ENCODE data around the gene PRKAG1. TPM values are rescaled to one million over a fixed set of nuclear protein-coding genes. Genes with fewer than 3 reads are reported as not detected.

PRKAG1 gene
- total RNA-seq, 6 experiments from 2014 or later, result 24.8 to 36.2 (median 30.1) TPM

DNA sequence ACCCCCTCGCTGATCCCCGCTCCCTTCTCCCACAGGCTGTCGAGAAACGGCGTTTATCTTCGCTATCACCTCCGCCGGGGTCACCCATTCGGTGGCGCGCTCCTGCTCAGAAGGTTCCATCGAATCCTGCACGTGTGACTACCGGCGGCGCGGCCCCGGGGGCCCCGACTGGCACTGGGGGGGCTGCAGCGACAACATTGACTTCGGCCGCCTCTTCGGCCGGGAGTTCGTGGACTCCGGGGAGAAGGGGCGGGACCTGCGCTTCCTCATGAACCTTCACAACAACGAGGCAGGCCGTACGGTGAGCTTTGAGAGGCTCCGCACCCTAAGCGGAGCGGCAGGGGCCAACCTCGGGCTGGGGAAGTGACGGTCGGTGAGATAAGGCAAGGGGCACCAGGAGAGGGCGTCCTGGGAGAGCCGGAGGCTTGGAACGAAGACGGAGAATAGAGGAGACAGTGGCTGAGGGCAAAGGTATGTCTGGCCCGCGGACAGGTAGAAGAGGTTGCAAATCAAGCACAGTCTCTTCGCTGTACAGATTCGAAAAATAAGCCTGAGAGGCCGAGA, 38.1 kb downstream of the PRKAG1 start:
- peaks cover 4 to 34% (median 16%) of the 10 kb centered on the region in 4 donors for H3K4me1 ChIP-seq
- H3K9me3 ChIP-seq, result no peaks in the 10 kb centered on the region
- H3K27me3 ChIP-seq, result peaks cover 8 to 51% of the 10 kb centered on the region in 2 donors
- no peak for TF ChIP-seq POLR2A (IDR thresholded peaks at IDR 0.05)
- TF ChIP-seq, protein P1, sequence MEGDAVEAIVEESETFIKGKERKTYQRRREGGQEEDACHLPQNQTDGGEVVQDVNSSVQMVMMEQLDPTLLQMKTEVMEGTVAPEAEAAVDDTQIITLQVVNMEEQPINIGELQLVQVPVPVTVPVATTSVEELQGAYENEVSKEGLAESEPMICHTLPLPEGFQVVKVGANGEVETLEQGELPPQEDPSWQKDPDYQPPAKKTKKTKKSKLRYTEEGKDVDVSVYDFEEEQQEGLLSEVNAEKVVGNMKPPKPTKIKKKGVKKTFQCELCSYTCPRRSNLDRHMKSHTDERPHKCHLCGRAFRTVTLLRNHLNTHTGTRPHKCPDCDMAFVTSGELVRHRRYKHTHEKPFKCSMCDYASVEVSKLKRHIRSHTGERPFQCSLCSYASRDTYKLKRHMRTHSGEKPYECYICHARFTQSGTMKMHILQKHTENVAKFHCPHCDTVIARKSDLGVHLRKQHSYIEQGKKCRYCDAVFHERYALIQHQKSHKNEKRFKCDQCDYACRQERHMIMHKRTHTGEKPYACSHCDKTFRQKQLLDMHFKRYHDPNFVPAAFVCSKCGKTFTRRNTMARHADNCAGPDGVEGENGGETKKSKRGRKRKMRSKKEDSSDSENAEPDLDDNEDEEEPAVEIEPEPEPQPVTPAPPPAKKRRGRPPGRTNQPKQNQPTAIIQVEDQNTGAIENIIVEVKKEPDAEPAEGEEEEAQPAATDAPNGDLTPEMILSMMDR (IDR thresholded peaks at IDR 0.05), result no peak
- peak; percentile 44 to 53 (median 46) for ATAC-seq
- DNase-seq, result peak in 1 of 3 donors; percentile 28
- WGBS (ENCODE audit: insufficient coverage, low coverage, low lambda C conversion rate, missing lambda C conversion rate), result 2% methylated on average over 11 of the region's 46 CpGs
- H3K27ac ChIP-seq, result no peak overlapping the region
- no peaks in the 10 kb centered on the region for H3K36me3 ChIP-seq
- intact Hi-C loops (cut with DNase I), result no loop called here
- H3K4me3 ChIP-seq, result peak overlapping the region; percentile 6 to 15 (median 9)

DNA sequence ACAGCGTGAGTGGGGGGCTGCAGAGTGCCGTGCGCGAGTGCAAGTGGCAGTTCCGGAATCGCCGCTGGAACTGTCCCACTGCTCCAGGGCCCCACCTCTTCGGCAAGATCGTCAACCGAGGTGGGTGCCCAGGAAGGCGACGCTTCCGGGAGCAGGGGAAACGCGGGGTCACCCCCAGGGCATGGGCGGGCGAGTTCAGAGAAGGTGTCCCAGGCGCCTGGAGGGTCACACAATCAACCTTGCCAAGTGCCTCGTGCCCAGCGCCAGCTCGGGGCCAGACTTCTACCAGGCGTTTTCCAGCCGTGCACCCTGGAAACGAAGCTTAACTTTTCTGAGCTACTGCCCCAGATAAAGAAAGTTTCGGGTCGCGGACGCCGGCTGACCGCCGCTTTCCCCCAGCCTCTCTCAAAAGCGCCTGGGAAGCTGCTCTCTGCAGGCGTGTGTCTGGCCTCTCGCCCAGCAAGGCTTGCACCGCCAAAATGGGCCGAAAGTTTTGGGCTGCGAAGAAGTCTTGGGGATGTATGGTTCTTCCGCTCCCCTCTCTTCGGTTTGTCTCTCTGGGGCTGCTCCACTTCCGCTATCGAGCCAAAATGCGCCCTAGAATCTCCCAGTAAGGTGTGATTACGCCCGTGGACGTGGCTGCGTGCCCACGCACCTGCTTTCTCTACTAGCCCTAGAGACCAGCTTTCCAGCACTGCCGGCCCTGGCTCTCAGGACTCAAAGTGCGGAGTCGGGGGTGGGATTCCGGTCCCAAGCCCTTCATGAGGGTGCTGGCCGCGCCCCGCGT, 38.8 kb downstream of the PRKAG1 start:
- Histone ChIP-seq H3K4me1 (peaks cover 4 to 34% (median 16%) of the 10 kb centered on the region in 4 donors), H3K9me3 (no peaks in the 10 kb centered on the region), H3K27ac (no peak overlapping the region), H3K27me3 (peaks cover 8 to 51% of the 10 kb centered on the region in 2 donors), H3K4me3 (peak overlapping the region; percentile 9 to 15 (median 9)), H3K36me3 (no peaks in the 10 kb centered on the region)
- 0% methylated on average over 7 of the region's 55 CpGs for WGBS (ENCODE audit: insufficient coverage, low coverage, low lambda C conversion rate, missing lambda C conversion rate)
- peak; percentile 10 to 38 (median 20) for ATAC-seq
- TF ChIP-seq, protein P1 (IDR thresholded peaks at IDR 0.05), result no peak
- no peak for DNase-seq
- intact Hi-C loops (cut with DNase I), result no loop called here

DNA sequence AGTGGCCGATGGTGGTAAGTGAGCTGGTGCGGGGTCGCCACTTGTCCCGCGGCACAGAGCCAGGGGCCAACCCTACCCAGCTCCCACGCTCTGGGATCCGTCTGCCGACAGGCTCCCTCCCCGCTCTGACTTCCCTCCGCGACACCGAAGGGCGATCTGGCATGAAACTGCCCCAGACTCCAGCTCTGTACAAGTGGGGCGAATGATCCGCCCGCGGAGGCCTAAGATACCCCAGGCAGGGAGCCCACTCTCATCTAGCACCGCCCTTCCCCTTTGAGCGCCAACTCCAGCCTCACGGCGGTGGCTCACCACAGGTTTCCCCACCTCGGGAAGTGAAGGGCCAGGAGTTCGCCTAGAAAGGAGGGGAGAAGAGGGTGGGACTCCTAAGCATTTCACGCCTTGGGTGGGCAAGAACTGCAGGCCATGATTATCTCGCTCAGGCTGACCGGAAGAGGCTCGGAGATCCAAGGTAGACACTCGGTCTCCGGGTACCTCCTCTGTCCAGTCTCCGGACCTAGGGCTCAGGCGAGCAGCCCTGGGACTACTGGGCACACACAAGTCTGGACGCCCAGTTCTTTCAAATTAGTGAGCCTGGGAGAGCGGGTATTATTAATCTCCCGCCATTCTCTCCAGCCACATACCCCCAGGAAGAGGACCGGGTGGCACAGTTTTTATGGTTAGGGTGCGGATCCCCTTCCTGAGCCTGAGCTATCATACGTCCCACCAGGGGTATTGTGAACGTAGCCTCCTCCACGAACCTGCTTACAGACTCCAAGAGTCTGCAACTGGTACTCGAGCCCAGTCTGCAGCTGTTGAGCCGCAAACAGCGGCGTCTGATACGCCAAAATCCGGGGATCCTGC, 39.6 kb downstream of the PRKAG1 start:
- Histone ChIP-seq H3K4me3 (peak overlapping the region in 2 of 3 donors; percentile 9 to 15), H3K27me3 (peaks cover 8 to 51% of the 10 kb centered on the region in 2 donors), H3K27ac (no peak overlapping the region), H3K4me1 (peaks cover 4 to 34% (median 16%) of the 10 kb centered on the region in 4 donors), H3K9me3 (no peaks in the 10 kb centered on the region), H3K36me3 (no peaks in the 10 kb centered on the region)
- WGBS (ENCODE audit: insufficient coverage, low coverage, low lambda C conversion rate, missing lambda C conversion rate), result 0% methylated on average over 8 of the region's 45 CpGs
- ATAC-seq (peak in 1 of 4 donors; percentile 17), DNase-seq (no peak)
- TF ChIP-seq, protein P1 (IDR thresholded peaks at IDR 0.05), result no peak
- TF ChIP-seq POLR2A (IDR thresholded peaks at IDR 0.05), result no peak
- intact Hi-C loops (cut with DNase I), result no loop called here

DNA sequence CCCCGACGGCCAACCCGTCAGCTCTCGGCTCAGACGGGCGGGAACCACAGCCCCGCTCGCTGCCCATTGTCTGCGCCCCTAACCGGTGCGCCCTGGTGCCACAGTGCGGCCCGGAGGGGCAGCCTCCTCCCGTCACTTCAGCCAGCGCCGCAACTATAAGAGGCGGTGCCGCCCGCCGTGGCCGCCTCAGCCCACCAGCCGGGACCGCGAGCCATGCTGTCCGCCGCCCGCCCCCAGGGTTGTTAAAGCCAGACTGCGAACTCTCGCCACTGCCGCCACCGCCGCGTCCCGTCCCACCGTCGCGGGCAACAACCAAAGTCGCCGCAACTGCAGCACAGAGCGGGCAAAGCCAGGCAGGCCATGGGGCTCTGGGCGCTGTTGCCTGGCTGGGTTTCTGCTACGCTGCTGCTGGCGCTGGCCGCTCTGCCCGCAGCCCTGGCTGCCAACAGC, 40.3 kb downstream of the PRKAG1 start, which contains the start of gene WNT1:
Gene WNT1, plus strand, starts transcription at position 32 of the 450 bp plus-strand sequence. Its CDS starts 329 bp downstream, at position 361.
- WGBS (ENCODE audit: insufficient coverage, low coverage, low lambda C conversion rate, missing lambda C conversion rate), result 3% methylated on average over 17 of the region's 45 CpGs
- intact Hi-C loops (cut with DNase I), result no loop called here
- TF ChIP-seq, protein P1 (IDR thresholded peaks at IDR 0.05), result peak in 2 of 4 donors; percentile 10 to 22
- TF ChIP-seq POLR2A (IDR thresholded peaks at IDR 0.05), result no peak
- Histone ChIP-seq H3K27me3 (peaks cover 8 to 52% of the 10 kb centered on the region in 2 donors), H3K4me1 (peaks cover 4 to 34% (median 16%) of the 10 kb centered on the region in 4 donors), H3K36me3 (no peaks in the 10 kb centered on the region), H3K9me3 (no peaks in the 10 kb centered on the region), H3K4me3 (no peak within 1 kb of the TSS), H3K27ac (no peak within 1 kb of the TSS)
- DNase-seq (no peak), ATAC-seq (peak; percentile 19 to 38 (median 31))
